ENCODE measurements around the gene ITPKC. TPM values are rescaled to one million over a fixed set of nuclear protein-coding genes. Genes with fewer than 3 reads are reported as not detected.

Gene ITPKC
- total and polyA plus RNA-seq, 7 donors = 17.4 to 39.6 (median 24.5) TPM

- 86 to 87% methylated on average over 9 of the region's 9 CpGs for WGBS, 2 donors
- H3K9me3 ChIP-seq = no peaks in the 10 kb centered on the region
- intact Hi-C loops (cut with DNase I) = no loop called here
- no peaks in the 10 kb centered on the region for H3K27me3 ChIP-seq
- peaks cover 0 to 65% (median 44%) of the 10 kb centered on the region in 4 donors for H3K4me1 ChIP-seq
- peak overlapping the region; percentile 95 to 99 (median 98) for H3K27ac ChIP-seq
- peaks cover 5 to 45% (median 27%) of the 10 kb centered on the region in 4 donors for H3K36me3 ChIP-seq
- peak overlapping the region in 1 of 4 donors; percentile 74 for H3K4me3 ChIP-seq
- no peak for DNase-seq
- TF ChIP-seq POLR2AphosphoS5 (IDR thresholded peaks at IDR 0.05) (peak in 1 of 4 donors; percentile 28), EP300 (IDR thresholded peaks at IDR 0.05) (no peak), CTCF (IDR thresholded peaks at IDR 0.05) (no peak)
Measured at GRCh38 chr19:40721936-40722661, 5.2 kb downstream of the ITPKC start.

DNA sequence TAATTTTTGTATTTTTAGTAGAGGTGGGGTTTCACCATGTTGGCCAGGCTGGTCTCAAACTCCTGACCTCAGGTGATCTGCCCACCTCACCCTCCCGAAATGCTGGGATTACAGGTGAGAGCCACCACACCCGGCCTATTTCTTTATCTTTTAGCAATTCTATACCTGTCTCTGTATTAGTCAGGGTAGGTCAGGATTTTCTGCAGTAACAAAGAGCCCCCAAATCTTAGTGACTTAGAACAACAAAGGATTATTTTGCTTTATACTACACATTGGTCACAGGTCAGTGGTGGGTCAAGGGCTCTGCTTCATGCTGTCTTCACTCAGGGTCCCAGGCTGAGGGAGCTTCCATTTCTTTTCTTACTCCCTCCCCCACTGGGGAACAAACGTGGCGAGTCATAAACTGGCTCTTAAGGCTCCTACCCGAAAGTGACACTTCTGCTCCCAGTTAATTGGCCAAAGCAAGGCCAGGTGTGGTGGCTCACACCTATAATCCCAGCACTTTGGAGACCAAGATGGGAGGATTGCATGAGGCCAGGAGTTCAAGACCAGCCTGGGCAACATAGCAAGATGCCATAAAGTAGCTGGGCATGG lies 6.8 kb downstream of the ITPKC start:
- no peaks in the 10 kb centered on the region for H3K9me3 ChIP-seq
- H3K4me1 ChIP-seq = peaks cover 0 to 50% (median 39%) of the 10 kb centered on the region in 4 donors
- no peak overlapping the region for H3K4me3 ChIP-seq
- DNase-seq = no peak
- peaks cover 5 to 61% (median 39%) of the 10 kb centered on the region in 4 donors for H3K36me3 ChIP-seq
- H3K27ac ChIP-seq = no peak overlapping the region
- WGBS, 2 donors = 89 to 95% methylated on average over 5 of the region's 5 CpGs
- intact Hi-C loops (cut with DNase I) = no loop called here
- no peaks in the 10 kb centered on the region for H3K27me3 ChIP-seq
- no peak for TF ChIP-seq EP300 (IDR thresholded peaks at IDR 0.05)
- no peak for TF ChIP-seq POLR2A (IDR thresholded peaks at IDR 0.05)
- no peak for TF ChIP-seq CTCF (IDR thresholded peaks at IDR 0.05)
- TF ChIP-seq POLR2AphosphoS5 (IDR thresholded peaks at IDR 0.05) = no peak

DNA sequence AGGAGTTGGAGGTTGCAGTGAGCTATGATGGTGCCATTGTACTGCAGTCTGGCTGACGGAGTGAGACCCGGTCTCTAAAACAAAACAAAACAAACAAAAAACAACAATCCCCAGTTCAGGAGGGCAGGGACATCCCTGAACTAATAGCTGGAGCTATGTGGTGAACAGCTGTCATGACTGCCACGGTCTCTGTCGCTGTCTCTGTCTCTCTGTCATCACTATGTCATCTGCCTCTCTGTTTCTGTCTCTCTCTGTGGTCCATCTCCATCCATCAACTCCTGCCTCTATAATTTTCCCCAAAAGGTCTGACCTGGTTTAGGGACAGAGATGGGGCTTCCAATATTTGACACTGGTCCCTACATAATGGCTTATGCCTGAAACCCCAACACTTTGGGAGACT lies 7.4 kb downstream of the ITPKC start:
- no peak for TF ChIP-seq EP300 (IDR thresholded peaks at IDR 0.05)
- TF ChIP-seq CTCF (IDR thresholded peaks at IDR 0.05) = no peak
- TF ChIP-seq POLR2A (IDR thresholded peaks at IDR 0.05) = no peak
- no peak for TF ChIP-seq POLR2AphosphoS5 (IDR thresholded peaks at IDR 0.05)
- H3K4me1 ChIP-seq = peaks cover 0 to 44% (median 36%) of the 10 kb centered on the region in 4 donors
- no peak overlapping the region for H3K4me3 ChIP-seq
- H3K9me3 ChIP-seq = no peaks in the 10 kb centered on the region
- intact Hi-C loops (cut with DNase I) = no loop called here
- no peaks in the 10 kb centered on the region for H3K27me3 ChIP-seq
- no peak for DNase-seq
- WGBS, 2 donors = 94 to 96% methylated on average over 4 of the region's 4 CpGs
- H3K36me3 ChIP-seq = peaks cover 5 to 67% (median 45%) of the 10 kb centered on the region in 4 donors
- H3K27ac ChIP-seq = no peak overlapping the region

DNA sequence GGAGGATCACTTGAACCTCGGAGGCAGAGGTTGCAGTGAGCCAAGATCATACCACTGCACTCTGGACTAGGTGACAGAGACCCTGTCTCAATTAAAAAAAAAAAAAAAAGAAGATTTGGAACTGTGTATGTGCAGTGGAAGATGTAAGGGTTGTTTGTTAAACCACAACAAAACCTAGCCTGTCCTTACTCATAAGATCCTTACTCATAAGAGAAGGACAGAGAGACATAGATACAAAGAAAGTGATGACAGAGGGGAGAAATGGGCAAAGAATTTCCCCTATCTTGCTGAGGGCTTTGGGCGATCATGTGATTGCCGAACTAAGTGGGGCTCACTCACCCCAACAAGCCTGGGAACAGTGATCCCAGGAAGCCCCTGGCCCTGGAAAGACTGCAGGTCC lies 7.9 kb downstream of the ITPKC start:
- H3K36me3 ChIP-seq = peaks cover 10 to 72% (median 50%) of the 10 kb centered on the region in 4 donors
- no peak for TF ChIP-seq EP300 (IDR thresholded peaks at IDR 0.05)
- TF ChIP-seq CTCF (IDR thresholded peaks at IDR 0.05) = no peak
- TF ChIP-seq POLR2A (IDR thresholded peaks at IDR 0.05) = no peak
- TF ChIP-seq POLR2AphosphoS5 (IDR thresholded peaks at IDR 0.05) = no peak
- 92 to 98% methylated on average over 3 of the region's 3 CpGs for WGBS, 2 donors
- no peaks in the 10 kb centered on the region for H3K9me3 ChIP-seq
- H3K27me3 ChIP-seq = no peaks in the 10 kb centered on the region
- peaks cover 0 to 39% (median 30%) of the 10 kb centered on the region in 4 donors for H3K4me1 ChIP-seq
- intact Hi-C loops (cut with DNase I) = no loop called here
- H3K27ac ChIP-seq = peak overlapping the region in 1 of 4 donors; percentile 17
- no peak overlapping the region for H3K4me3 ChIP-seq
- no peak for DNase-seq
